Subcutaneous abdominal adipose tissue (tissue), 5 donors: Measurements from ENCODE around the gene DYRK3.

Experiments used
- H3K27ac ChIP-seq: one replicate; pipeline ENCODE4 v1.7.0; 2013; ENCODE audit warnings: low read depth, mild to moderate bottlenecking, inconsistent platforms, low read length, moderate library complexity
- H3K27me3 ChIP-seq, 5 donors: one replicate each; pipeline ENCODE4 v1.7.0; 2013; ENCODE audit warnings: low read length in 5 of 5, inconsistent platforms in 1 of 5; ENCODE audit not compliant: control insufficient read depth in 5 of 5, insufficient read depth in 4 of 5
- H3K36me3 ChIP-seq, 5 donors: one replicate each; pipeline ENCODE4 v1.7.0; 2013; ENCODE audit warnings: low read length in 5 of 5; ENCODE audit not compliant: control insufficient read depth in 5 of 5, insufficient read depth in 5 of 5
- H3K4me1 ChIP-seq, 5 donors: one replicate each; pipeline ENCODE4 v1.7.0; 2013; ENCODE audit warnings: low read length in 5 of 5, mild to moderate bottlenecking in 3 of 5, moderate library complexity in 1 of 5; ENCODE audit not compliant: control insufficient read depth in 5 of 5, insufficient read depth in 5 of 5
- H3K4me3 ChIP-seq, 5 donors: one replicate each; pipeline ENCODE4 v1.7.0; 2013; ENCODE audit warnings: low read length in 5 of 5, low read depth in 1 of 5
- H3K9ac ChIP-seq, 5 donors: one replicate each; pipeline ENCODE4 v1.7.0; 2013; ENCODE audit warnings: low read length in 5 of 5, mild to moderate bottlenecking in 4 of 5, moderate library complexity in 3 of 5
- H3K9me3 ChIP-seq, 5 donors: one replicate each; pipeline ENCODE4 v1.7.0; 2013; ENCODE audit warnings: low read length in 5 of 5; ENCODE audit not compliant: control insufficient read depth in 5 of 5
- donor health status: healthy.
- donor health status: healthy.
- donor health status: healthy.
- donor health status: healthy.
- donor health status: healthy.

DYRK3 gene

DNA sequence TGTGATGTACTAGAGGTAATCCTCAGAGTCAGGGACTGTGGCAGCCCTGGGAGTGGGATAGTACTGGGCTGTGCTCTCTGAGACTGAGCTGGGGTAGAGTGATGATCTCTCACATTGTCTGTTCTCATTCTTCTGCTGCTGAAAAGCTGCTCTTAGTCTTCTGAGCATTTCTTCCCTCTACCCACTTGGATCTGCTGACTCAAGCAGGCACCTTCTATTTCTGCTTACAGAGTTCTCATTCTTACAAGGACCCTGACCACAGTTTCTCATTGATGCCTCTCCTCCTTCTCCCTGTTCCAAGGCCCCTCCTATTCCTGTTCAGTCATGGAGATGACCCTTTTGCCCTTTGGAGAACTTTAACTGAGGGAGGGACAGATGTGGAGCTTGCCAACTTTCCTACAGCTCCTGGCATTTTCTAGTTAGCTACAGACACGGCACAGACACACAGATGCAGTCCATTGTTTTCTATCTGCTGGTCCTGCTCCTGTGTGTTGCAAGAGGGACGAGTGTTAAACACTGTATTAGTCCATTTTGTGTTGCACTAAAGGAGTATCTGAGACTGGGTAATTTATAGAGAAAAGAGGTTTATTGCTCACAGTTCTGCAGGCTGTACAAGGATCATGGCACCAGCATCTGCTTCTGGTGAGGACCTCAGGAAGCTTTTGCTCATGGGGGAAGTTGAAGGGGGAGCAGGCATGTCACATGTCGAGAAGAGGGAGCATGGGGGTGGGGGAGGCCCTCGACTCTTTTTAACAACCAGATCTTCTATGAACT, 61.7 kb downstream of the DYRK3 start:
- Histone ChIP-seq H3K4me3 (no peak overlapping the region), H3K36me3 (peaks cover 0 to 8% (median 5%) of the 10 kb centered on the region in 5 donors), H3K4me1 (peaks cover 27 to 68% (median 53%) of the 10 kb centered on the region in 5 donors), H3K27me3 (no peaks in the 10 kb centered on the region), H3K9me3 (no peaks in the 10 kb centered on the region), H3K27ac (no peak overlapping the region), H3K9ac (no peak overlapping the region)

DNA sequence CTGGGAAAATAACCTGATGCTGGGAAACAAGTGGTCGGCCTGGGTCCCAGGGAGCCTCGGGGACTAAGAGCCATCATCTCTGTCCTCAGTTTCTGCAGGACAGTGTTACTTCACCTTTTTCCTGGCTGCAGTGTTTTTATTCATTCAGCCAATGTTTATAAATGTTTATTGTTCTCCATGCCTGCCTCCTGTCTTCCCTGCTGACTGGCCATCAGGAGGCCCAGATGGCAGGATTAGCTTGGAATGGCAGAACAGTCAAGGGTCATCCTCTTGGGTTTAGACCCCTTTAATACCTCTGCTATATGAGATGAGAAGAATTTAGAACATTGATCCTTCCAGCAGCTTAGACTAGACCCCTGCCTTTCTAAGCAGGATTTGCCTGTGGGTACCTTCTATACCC, 62.7 kb downstream of the DYRK3 start:
- H3K9me3 ChIP-seq = no peaks in the 10 kb centered on the region
- no peak overlapping the region for H3K9ac ChIP-seq
- peaks cover 0 to 8% (median 5%) of the 10 kb centered on the region in 5 donors for H3K36me3 ChIP-seq
- H3K4me3 ChIP-seq = no peak overlapping the region
- no peaks in the 10 kb centered on the region for H3K27me3 ChIP-seq
- H3K4me1 ChIP-seq = peaks cover 31 to 68% (median 51%) of the 10 kb centered on the region in 5 donors
- no peak overlapping the region for H3K27ac ChIP-seq
